Activated T-cell treated with anti-CD3 and anti-CD28 coated beads, Interleukin-2, amount 50 U/mL, for 4 hours (primary cell): ENCODE results near the gene RAD50. TPM values are rescaled to one million over a fixed set of nuclear protein-coding genes. Genes with fewer than 3 reads are reported as not detected.
A peak's percentile ranks its signal among the peaks of the same experiment; 100 is the strongest.

Source experiments
- ATAC-seq, 2 donors: fragments of 200-7000 bp; cut with Tn5 transposase; one replicate each; pipeline ENCODE4 v1.10.0; 2021
- DNase-seq: peaks from one replicate; pipeline ENCODE4 v3.0.0-alpha.2; 2020
- H3K27me3 Mint-ChIP-seq: one replicate; pipeline ENCODE4 v1.8.0; 2021; ENCODE audit warnings: low read depth, mixed read lengths
- H3K36me3 Mint-ChIP-seq: one replicate; pipeline ENCODE4 v1.8.0; 2022; ENCODE audit warnings: mixed read lengths; ENCODE audit not compliant: insufficient read depth
- H3K4me1 Mint-ChIP-seq: one replicate; pipeline ENCODE4 v1.8.0; 2021; ENCODE audit warnings: low read depth, mixed read lengths
- H3K4me3 Mint-ChIP-seq: one replicate; pipeline ENCODE4 v1.8.0; 2021; ENCODE audit warnings: mild to moderate bottlenecking, moderate library complexity, mixed read lengths
- H3K9me3 Mint-ChIP-seq: one replicate; pipeline ENCODE4 v1.8.0; 2021; ENCODE audit warnings: mixed read lengths
- total RNA-seq, 3 donors: library from RNA; stranded (reverse); gene quantifications; one replicate each; pipeline ENCODE4 v1.2.1, GENCODE V29; 2021

The RAD50 gene
- total RNA-seq, 3 donors from 2014 or later: 42.7 to 46.8 (median 43.6) TPM

GRCh38 chr5:132589467-132589866 is 32.7 kb downstream of the RAD50 start:
- Mint-ChIP-seq H3K4me1 (no peaks in the 10 kb centered on the region), H3K4me3 (no peak overlapping the region), H3K27me3 (no peaks in the 10 kb centered on the region), H3K36me3 (peaks cover 50% of the 10 kb centered on the region), H3K9me3 (no peaks in the 10 kb centered on the region)
- DNase-seq (no peak), ATAC-seq (no peak)

GRCh38 chr5:132591145-132591544 is 34.4 kb downstream of the RAD50 start:
- no peaks in the 10 kb centered on the region for H3K4me1 Mint-ChIP-seq
- no peaks in the 10 kb centered on the region for H3K27me3 Mint-ChIP-seq
- peaks cover 48% of the 10 kb centered on the region for H3K36me3 Mint-ChIP-seq
- DNase-seq: no peak
- H3K9me3 Mint-ChIP-seq: no peaks in the 10 kb centered on the region
- ATAC-seq: no peak
- H3K4me3 Mint-ChIP-seq: no peak overlapping the region

DNA sequence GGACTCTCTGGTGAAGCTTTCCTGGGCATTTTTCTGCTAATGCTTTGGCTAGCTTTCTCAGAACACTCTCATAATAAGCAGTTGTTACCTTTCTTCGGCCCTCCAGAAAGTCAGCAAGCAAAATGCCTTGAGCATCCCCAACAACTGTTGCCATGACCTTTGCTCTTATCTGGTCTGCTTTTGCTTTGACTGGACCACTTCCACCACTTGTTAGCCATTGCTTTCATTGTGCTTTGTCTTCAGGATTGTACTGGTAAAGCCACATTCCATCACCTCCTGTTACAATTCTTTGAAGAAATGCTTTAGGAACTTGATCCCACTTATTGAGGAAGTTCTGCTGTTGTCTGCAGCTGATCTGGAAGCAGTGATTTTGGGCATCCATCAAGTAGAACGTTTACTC is 35.7 kb downstream of the RAD50 start:
- ATAC-seq: no peak
- H3K36me3 Mint-ChIP-seq: peaks cover 52% of the 10 kb centered on the region

DNA sequence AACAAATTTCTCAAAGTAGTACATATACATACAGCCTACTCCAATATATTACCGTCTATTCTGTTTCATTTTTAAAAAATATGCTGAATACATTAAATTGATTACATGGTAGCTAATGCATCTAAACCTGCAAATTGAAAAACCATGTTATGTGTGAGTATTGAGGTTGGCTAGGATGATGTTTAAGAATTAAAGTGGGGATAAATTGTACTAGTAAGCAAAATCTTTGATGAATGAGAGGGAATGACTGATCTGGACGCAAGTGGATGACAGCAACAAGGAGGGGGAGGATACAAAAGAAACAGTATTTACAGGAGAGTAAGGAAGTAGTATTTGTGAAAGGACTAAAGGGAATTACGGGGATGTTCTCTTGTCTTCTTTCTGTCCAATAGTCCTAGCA is 37.4 kb downstream of the RAD50 start:
- H3K9me3 Mint-ChIP-seq: no peaks in the 10 kb centered on the region
- H3K36me3 Mint-ChIP-seq: peaks cover 48% of the 10 kb centered on the region

More for the DNA sequence above, 35.7 kb downstream of the RAD50 start:
- no peaks in the 10 kb centered on the region for H3K27me3 Mint-ChIP-seq
- no peaks in the 10 kb centered on the region for H3K9me3 Mint-ChIP-seq
- no peak for DNase-seq
- no peaks in the 10 kb centered on the region for H3K4me1 Mint-ChIP-seq
- no peak overlapping the region for H3K4me3 Mint-ChIP-seq

DNA sequence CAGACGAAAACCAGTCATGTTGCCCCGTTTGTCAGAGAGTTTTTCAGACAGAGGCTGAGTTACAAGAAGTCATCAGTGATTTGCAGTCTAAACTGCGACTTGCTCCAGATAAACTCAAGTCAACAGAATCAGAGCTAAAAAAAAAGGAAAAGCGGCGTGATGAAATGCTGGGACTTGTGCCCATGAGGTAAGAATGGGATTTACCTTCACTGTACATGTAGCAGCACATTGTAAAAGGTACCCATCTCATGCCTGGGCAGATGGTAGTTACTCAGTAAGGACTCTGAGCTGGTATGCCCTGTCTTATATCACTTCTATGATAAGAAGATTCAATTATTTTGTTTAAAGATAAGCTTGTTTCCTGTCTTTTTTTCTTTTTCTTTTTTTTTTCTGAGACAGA is 38.8 kb downstream of the RAD50 start:
- ATAC-seq (no peak), DNase-seq (no peak)
- Mint-ChIP-seq H3K9me3 (no peaks in the 10 kb centered on the region), H3K36me3 (peaks cover 47% of the 10 kb centered on the region), H3K4me3 (no peak overlapping the region), H3K27me3 (no peaks in the 10 kb centered on the region), H3K4me1 (no peaks in the 10 kb centered on the region)

More for the DNA sequence above, 37.4 kb downstream of the RAD50 start:
- Mint-ChIP-seq H3K4me1 (no peaks in the 10 kb centered on the region), H3K27me3 (no peaks in the 10 kb centered on the region), H3K4me3 (no peak overlapping the region)
- DNase-seq: no peak
- no peak for ATAC-seq

- DNase-seq (no peak), ATAC-seq (no peak)
- no peaks in the 10 kb centered on the region for H3K4me1 Mint-ChIP-seq
- H3K9me3 Mint-ChIP-seq: no peaks in the 10 kb centered on the region
- peaks cover 47% of the 10 kb centered on the region for H3K36me3 Mint-ChIP-seq
- no peaks in the 10 kb centered on the region for H3K27me3 Mint-ChIP-seq
- H3K4me3 Mint-ChIP-seq: no peak overlapping the region
These were observed 44.4 kb downstream of the RAD50 start for GRCh38 chr5:132601071-132601728.

DNA sequence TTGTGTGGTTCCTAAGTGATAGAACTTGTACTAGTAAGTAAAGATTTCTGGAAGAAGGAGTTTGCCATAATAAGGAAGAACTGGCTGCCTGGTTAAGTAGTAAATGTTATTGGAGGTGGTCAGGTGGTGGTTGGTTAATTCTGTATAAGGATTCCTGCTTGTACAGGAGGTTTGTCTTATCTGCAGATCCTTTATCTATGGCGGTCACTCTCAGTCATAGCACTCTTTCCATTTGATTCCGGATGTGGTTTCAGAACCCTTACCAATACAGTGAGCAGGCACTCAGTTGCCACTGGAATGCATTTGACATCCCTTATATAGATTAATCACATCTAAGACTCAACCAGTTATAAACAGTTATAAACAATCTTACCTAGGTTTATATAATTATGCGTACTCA is 50.3 kb downstream of the RAD50 start:
- H3K9me3 Mint-ChIP-seq: no peaks in the 10 kb centered on the region
- H3K27me3 Mint-ChIP-seq: no peaks in the 10 kb centered on the region
- H3K4me3 Mint-ChIP-seq: no peak overlapping the region
- H3K4me1 Mint-ChIP-seq: no peaks in the 10 kb centered on the region
- H3K36me3 Mint-ChIP-seq: peaks cover 55% of the 10 kb centered on the region
- peak in 1 of 2 donors; percentile 53 for ATAC-seq
- DNase-seq: no peak

- ATAC-seq (no peak), DNase-seq (no peak)
- H3K4me1 Mint-ChIP-seq: no peaks in the 10 kb centered on the region
- H3K4me3 Mint-ChIP-seq: no peak overlapping the region
- H3K36me3 Mint-ChIP-seq: peaks cover 52% of the 10 kb centered on the region
- no peaks in the 10 kb centered on the region for H3K9me3 Mint-ChIP-seq
- no peaks in the 10 kb centered on the region for H3K27me3 Mint-ChIP-seq
These were observed 51.3 kb downstream of the RAD50 start for GRCh38 chr5:132608107-132608506.

GRCh38 chr5:132611965-132612364 is 55.2 kb downstream of the RAD50 start:
- no peaks in the 10 kb centered on the region for H3K4me1 Mint-ChIP-seq
- no peak overlapping the region for H3K4me3 Mint-ChIP-seq
- ATAC-seq (no peak), DNase-seq (no peak)
- H3K27me3 Mint-ChIP-seq: no peaks in the 10 kb centered on the region
- H3K36me3 Mint-ChIP-seq: peaks cover 50% of the 10 kb centered on the region
- no peaks in the 10 kb centered on the region for H3K9me3 Mint-ChIP-seq

DNA sequence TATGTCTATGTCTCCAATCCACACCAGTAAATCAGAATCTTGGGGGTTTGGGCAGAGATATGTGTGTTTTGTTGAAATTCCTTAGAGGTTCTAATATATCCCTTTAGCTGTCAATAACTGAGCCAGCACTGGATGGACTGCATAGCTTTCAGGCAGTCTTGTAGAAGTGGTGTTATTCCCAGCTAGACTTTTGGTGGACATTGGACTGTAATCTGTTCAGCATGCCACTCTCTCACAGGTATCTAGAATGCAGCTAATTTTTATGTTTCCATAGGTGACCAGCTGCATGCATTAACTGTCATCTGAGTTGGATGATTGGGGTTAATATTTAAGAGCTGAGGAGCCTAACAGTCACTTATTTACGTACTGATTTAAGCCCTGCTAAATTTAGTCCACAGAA is 56.1 kb downstream of the RAD50 start:
- ATAC-seq (no peak), DNase-seq (no peak)
- H3K36me3 Mint-ChIP-seq: peaks cover 56% of the 10 kb centered on the region
- H3K9me3 Mint-ChIP-seq: no peaks in the 10 kb centered on the region
- no peaks in the 10 kb centered on the region for H3K27me3 Mint-ChIP-seq
- no peaks in the 10 kb centered on the region for H3K4me1 Mint-ChIP-seq
- H3K4me3 Mint-ChIP-seq: no peak overlapping the region

GRCh38 chr5:132621699-132622098 is 64.9 kb downstream of the RAD50 start:
- Mint-ChIP-seq H3K9me3 (no peaks in the 10 kb centered on the region), H3K27me3 (no peaks in the 10 kb centered on the region), H3K36me3 (peaks cover 56% of the 10 kb centered on the region), H3K4me1 (peaks cover 4% of the 10 kb centered on the region), H3K4me3 (no peak overlapping the region)
- DNase-seq (no peak), ATAC-seq (no peak)

- Mint-ChIP-seq H3K4me3 (no peak overlapping the region), H3K27me3 (no peaks in the 10 kb centered on the region), H3K36me3 (peaks cover 53% of the 10 kb centered on the region), H3K9me3 (no peaks in the 10 kb centered on the region), H3K4me1 (peaks cover 4% of the 10 kb centered on the region)
- ATAC-seq (no peak), DNase-seq (no peak)
These were observed 65.8 kb downstream of the RAD50 start for GRCh38 chr5:132622608-132623007.

DNA sequence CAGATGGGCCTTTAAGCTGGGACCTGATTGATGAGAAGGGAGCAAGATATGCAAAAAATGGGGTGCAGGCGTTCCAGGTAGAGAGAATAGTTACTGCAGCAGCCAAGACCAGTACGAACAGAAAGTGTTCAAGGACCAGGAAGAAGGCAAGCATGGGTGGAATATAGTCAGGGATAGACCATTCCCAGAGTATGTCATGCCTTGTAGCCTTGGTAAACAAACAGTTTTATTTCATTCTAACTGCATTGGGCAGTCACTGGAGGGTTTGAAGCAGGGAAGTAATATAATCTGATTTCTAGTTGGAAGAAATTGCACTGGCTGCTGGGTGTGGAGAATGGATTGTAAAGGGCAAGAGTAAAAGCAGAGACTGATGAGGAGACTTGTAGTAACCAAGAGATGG is 70.7 kb downstream of the RAD50 start:
- Mint-ChIP-seq H3K36me3 (peaks cover 46% of the 10 kb centered on the region), H3K4me1 (peaks cover 19% of the 10 kb centered on the region), H3K9me3 (no peaks in the 10 kb centered on the region), H3K27me3 (no peaks in the 10 kb centered on the region), H3K4me3 (no peak overlapping the region)
- DNase-seq: no peak
- no peak for ATAC-seq

DNA sequence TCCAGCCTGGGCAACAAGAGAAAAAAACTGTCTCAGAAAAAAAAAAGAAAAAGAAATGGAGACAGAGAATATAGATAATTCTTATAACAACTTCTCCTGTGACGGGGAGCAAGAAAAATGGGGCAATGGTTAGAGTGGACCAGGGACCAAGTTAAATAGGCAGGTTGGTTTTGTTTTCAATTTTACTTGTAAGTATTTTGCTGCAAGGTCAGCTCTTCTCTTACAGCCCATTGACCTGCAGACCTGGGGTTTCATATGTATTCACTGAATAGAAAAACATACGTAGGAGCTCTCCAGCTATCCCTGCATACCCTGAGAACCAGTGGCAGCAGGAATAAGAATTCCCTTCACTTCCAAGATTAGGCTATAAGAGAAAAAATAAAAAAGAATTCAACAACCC is 72.0 kb downstream of the RAD50 start:
- no peaks in the 10 kb centered on the region for H3K9me3 Mint-ChIP-seq
- DNase-seq (no peak), ATAC-seq (no peak)
- no peaks in the 10 kb centered on the region for H3K27me3 Mint-ChIP-seq
- H3K36me3 Mint-ChIP-seq: peaks cover 33% of the 10 kb centered on the region
- peaks cover 15% of the 10 kb centered on the region for H3K4me1 Mint-ChIP-seq
- H3K4me3 Mint-ChIP-seq: no peak overlapping the region

- H3K9me3 Mint-ChIP-seq: no peaks in the 10 kb centered on the region
- H3K27me3 Mint-ChIP-seq: no peaks in the 10 kb centered on the region
- peaks cover 15% of the 10 kb centered on the region for H3K4me1 Mint-ChIP-seq
- H3K4me3 Mint-ChIP-seq: no peak overlapping the region
- peaks cover 31% of the 10 kb centered on the region for H3K36me3 Mint-ChIP-seq
- DNase-seq: no peak
- no peak for ATAC-seq
These were observed 72.6 kb downstream of the RAD50 start for GRCh38 chr5:132629230-132629944.
